ENCODE measurements around the gene SFXN5.

DNA sequence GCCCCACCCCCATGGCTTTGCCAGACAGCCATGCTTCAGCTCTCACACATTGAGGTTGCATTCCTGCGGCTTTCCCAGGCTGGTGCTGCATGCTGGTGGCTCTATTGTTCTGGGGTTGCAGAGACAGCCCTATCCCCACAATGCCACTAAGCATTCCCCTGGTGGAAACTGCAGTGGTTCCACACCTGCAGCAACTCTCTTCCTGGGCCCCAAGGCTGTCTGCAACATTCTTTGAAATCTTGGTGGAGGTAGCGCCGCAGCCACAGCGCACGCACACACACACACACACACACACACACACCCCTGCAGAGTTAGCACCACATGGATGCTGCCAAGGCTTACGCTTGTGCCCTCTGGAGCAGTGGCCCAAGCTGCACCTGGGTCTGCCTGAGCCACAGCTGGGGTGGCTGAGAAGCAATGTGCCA is 21.4 kb downstream of the SFXN5 start:
- TF ChIP-seq EZH2 (IDR thresholded peaks at IDR 0.05; ENCODE audit: insufficient read depth, poor library complexity, severe bottlenecking), result no peak
- TF ChIP-seq EZH2phosphoT487 (IDR thresholded peaks at IDR 0.05; ENCODE audit: insufficient read depth, low read depth), result no peak
